Stimulated activated CD8-positive, alpha-beta memory T cell treated with anti-CD3 and anti-CD28 coated beads, Interleukin-7, amount 100 ng/mL, for 1 hour (primary cell): ENCODE measurements around the gene PLD1.

Experiments used
- DNase-seq, 2 donors: peaks; one replicate each; pipeline ENCODE4 v3.0.0-alpha.2; 2020; ENCODE audit warnings: low read depth in 2 of 2

Gene PLD1

GRCh38 chr3:171615686-171616085, 194.6 kb downstream of the PLD1 start:
- DNase-seq, result no peak

- no peak for DNase-seq
Observed at GRCh38 chr3:171615281-171615680, 195.0 kb downstream of the PLD1 start.

- no peak for DNase-seq
Observed at GRCh38 chr3:171614318-171614921, 195.9 kb downstream of the PLD1 start.

GRCh38 chr3:171607452-171607851, 202.8 kb downstream of the PLD1 start:
- no peak for DNase-seq

GRCh38 chr3:171606151-171606751, 204.0 kb downstream of the PLD1 start:
- DNase-seq, result no peak

GRCh38 chr3:171604370-171604769, 205.9 kb downstream of the PLD1 start:
- DNase-seq, result no peak

- DNase-seq, result no peak
Observed at GRCh38 chr3:171602072-171602471, 208.2 kb downstream of the PLD1 start.

- no peak for DNase-seq
Observed at GRCh38 chr3:171600030-171600429, 210.3 kb downstream of the PLD1 start.

- no peak for DNase-seq
Observed at GRCh38 chr3:171598990-171599389, 211.3 kb downstream of the PLD1 start.

GRCh38 chr3:171592786-171593185, 217.5 kb downstream of the PLD1 start:
- DNase-seq, result no peak

GRCh38 chr3:171591070-171591469, 219.2 kb downstream of the PLD1 start:
- DNase-seq, result no peak

GRCh38 chr3:171586274-171586673, 224.0 kb downstream of the PLD1 start:
- DNase-seq, result no peak

GRCh38 chr3:171585039-171585438, 225.2 kb downstream of the PLD1 start:
- no peak for DNase-seq

- no peak for DNase-seq
Observed at GRCh38 chr3:171584100-171584499, 226.2 kb downstream of the PLD1 start.

- no peak for DNase-seq
Observed at GRCh38 chr3:171574556-171575240, 235.6 kb downstream of the PLD1 start.

GRCh38 chr3:171569571-171570132, 240.6 kb downstream of the PLD1 start:
- DNase-seq, result no peak

GRCh38 chr3:171568766-171569165, 241.5 kb downstream of the PLD1 start:
- DNase-seq, result no peak

- DNase-seq, result no peak
Observed at GRCh38 chr3:171566803-171567422, 243.4 kb downstream of the PLD1 start.

- no peak for DNase-seq
Observed at GRCh38 chr3:171565481-171566058, 244.7 kb downstream of the PLD1 start.

GRCh38 chr3:171564748-171565480, 245.4 kb downstream of the PLD1 start:
- DNase-seq, result no peak

- no peak for DNase-seq
Observed at GRCh38 chr3:171563298-171563697, 247.0 kb downstream of the PLD1 start.
